K562 (cell line): Measurements from ENCODE around the gene ZNF268. TPM values are rescaled to one million over a fixed set of nuclear protein-coding genes. Genes with fewer than 3 reads are reported as not detected.

Experiments
- BMI1 ChIP-seq: fragments of 150-350 bp; IDR thresholded peaks from 2 replicates; pipeline ENCODE4 v1.6.1; 2014; ENCODE audit warnings: low read length
- CBFA2T3 ChIP-seq: fragments of 450-650 bp; IDR thresholded peaks from 2 replicates; pipeline ENCODE4 v1.6.1; 2017
- CBX3 ChIP-seq, 2 experiments: IDR thresholded peaks; 1 replicate in 1 of 2; 2 replicates in 1 of 2; pipeline ENCODE4 v1.6.1; 2012; ENCODE audit warnings: inconsistent platforms in 2 of 2, low read length in 2 of 2, borderline replicate concordance in 1 of 2, control low read depth in 1 of 2
- DPF2 ChIP-seq: fragments of 450-650 bp; IDR thresholded peaks from 2 replicates; pipeline ENCODE4 v1.6.1; 2016
- ETV1 ChIP-seq: fragments of 450-650 bp; conservative IDR thresholded peaks from 2 replicates; pipeline ENCODE4 v1.6.1; 2016; ENCODE audit warnings: missing genetic modification characterization, control low read depth, low read depth, missing compliant biosample characterization
- FOXP1 ChIP-seq: sonication (generic); formaldehyde crosslinking; IDR thresholded peaks from 2 replicates; pipeline ENCODE4 v1.8.0; 2022; ENCODE audit warnings: mild to moderate bottlenecking, missing genetic modification reagents
- LARP7 ChIP-seq: fragments of 450-650 bp; IDR thresholded peaks from 2 replicates; pipeline ENCODE4 v1.6.1; 2016
- MTA2 ChIP-seq: fragments of 450-650 bp; IDR thresholded peaks from 2 replicates; pipeline ENCODE4 v1.6.1; 2016; ENCODE audit warnings: low read depth
- NCOR1 ChIP-seq: fragments of 450-650 bp; IDR thresholded peaks from 2 replicates; pipeline ENCODE4 v1.6.1; 2016; ENCODE audit warnings: mild to moderate bottlenecking, moderate library complexity
- NFIC ChIP-seq: fragments of 450-650 bp; IDR thresholded peaks from 2 replicates; pipeline ENCODE4 v1.6.1; 2017; ENCODE audit warnings: mild to moderate bottlenecking, inconsistent platforms
- NR1H2 ChIP-seq: sonication (generic); formaldehyde crosslinking; IDR thresholded peaks from 2 replicates; pipeline ENCODE4 v1.4.0; 2020; ENCODE audit warnings: mild to moderate bottlenecking, missing genetic modification reagents
- PML ChIP-seq: IDR thresholded peaks from 2 replicates; pipeline ENCODE4 v1.6.1; 2012; ENCODE audit warnings: low read length, inconsistent platforms
- SMC3 ChIP-seq: conservative IDR thresholded peaks from 2 replicates; pipeline ENCODE4 v1.6.1; 2011; ENCODE audit warnings: low read depth, low read length, improper control_type of control experiment; ENCODE audit not compliant: insufficient read depth
- TEAD4 ChIP-seq, 2 experiments: sonication (generic) in 1 of 2; formaldehyde crosslinking in 1 of 2; IDR thresholded peaks; 2 replicates each; pipeline versions ENCODE4 v1.6.1 to v1.8.0; 2012 to 2022; ENCODE audit warnings: borderline replicate concordance in 1 of 2, inconsistent platforms in 1 of 2, low read length in 1 of 2, mild to moderate bottlenecking in 1 of 2, missing genetic modification reagents in 1 of 2
- THRAP3 ChIP-seq: fragments of 450-650 bp; IDR thresholded peaks from 2 replicates; pipeline ENCODE4 v1.6.1; 2016; ENCODE audit warnings: mild to moderate bottlenecking, inconsistent platforms, borderline replicate concordance
- ZNF586 ChIP-seq: fragments of 450-650 bp; formaldehyde crosslinking; conservative IDR thresholded peaks from 2 replicates; pipeline ENCODE4 v1.4.0; 2020; ENCODE audit warnings: mild to moderate bottlenecking, moderate library complexity
- polyA plus RNA-seq, 8 experiments: library from polyadenylated mRNA; depleted of rRNA in 4 of 8; stranded (reverse) in 5 of 8; unstranded in 3 of 8; fragments of >200 nt; fragmentation: Nextera tagmentation in 2 of 8; fragmentation: Illumina TruSeq in 1 of 8; extraction: Ambion mirVana in 2 of 8; extraction: Trizol in 1 of 8; gene quantifications; 2 replicates each; pipeline versions ENCODE4 v1.2.1 to v1.2.3, GENCODE V29; 2011 to 2014; ENCODE audit warnings: inconsistent platforms in 1 of 8, missing spikeins in 1 of 8
- total RNA-seq, 7 experiments: library from RNA; depleted of rRNA in 6 of 7; stranded (reverse); fragments of >200 nt in 6 of 7; fragmentation: Illumina TruSeq in 2 of 7; extraction: Trizol in 2 of 7; gene quantifications; 2 replicates each; pipeline versions ENCODE4 v1.2.1 to v1.2.3, GENCODE V29; 2011 to 2021; ENCODE audit warnings: low replicate concordance in 1 of 7
- TF ChIP-seq, protein P1 (sequence below): fragments of 250-450 bp; sonication (Bioruptor Pico); IDR thresholded peaks from 2 replicates; pipeline ENCODE4 v1.5.0; 2020; ENCODE audit warnings: mild to moderate bottlenecking, borderline replicate concordance
- TF ChIP-seq, protein P2 (sequence below), 2 experiments: IDR thresholded peaks in 1 of 2; conservative IDR thresholded peaks in 1 of 2; 2 replicates each; pipeline ENCODE4 v1.6.1; 2016; ENCODE audit warnings: low read depth in 2 of 2, mild to moderate bottlenecking in 1 of 2, missing compliant biosample characterization in 1 of 2, missing genetic modification characterization in 1 of 2, moderate library complexity in 1 of 2
- TF ChIP-seq, protein P3 (sequence below): conservative IDR thresholded peaks from 2 replicates; pipeline ENCODE4 v1.6.1; 2011; ENCODE audit warnings: low read depth, mild to moderate bottlenecking, low read length; ENCODE audit not compliant: control insufficient read depth
- TF ChIP-seq, protein P4 (sequence below): fragments of 200-800 bp; sonication (Bioruptor generic); IDR thresholded peaks from 2 replicates; pipeline ENCODE4 v1.6.1; 2017; ENCODE audit warnings: missing genetic modification characterization, missing compliant biosample characterization

Gene ZNF268
- total and polyA plus RNA-seq, 9 of the 15 experiments (the other 6 are each of a cell fraction or from before 2014, with no cell fraction given), result 4.8 to 12.0 (median 7.7) TPM

DNA sequence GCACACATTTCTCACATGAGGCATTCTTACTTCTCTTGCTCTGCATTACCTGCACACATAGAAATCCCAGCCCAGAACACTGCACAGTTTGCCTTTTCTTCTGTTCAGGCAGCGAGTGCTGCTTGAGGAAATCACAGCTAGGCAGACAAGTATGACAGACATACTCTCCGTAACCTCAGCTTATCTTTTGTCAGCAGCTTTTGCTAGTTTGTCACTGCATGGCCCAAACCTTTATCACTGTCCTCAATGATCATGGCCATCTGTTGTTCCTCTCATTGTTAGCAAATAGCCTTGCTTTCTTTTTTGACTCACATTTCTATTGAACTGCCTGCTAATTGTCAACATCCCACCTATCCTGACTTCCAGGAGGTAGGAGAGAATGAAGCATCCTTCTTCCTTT lies 45.5 kb upstream of the ZNF268 start (continued):
- TF ChIP-seq, protein P1, sequence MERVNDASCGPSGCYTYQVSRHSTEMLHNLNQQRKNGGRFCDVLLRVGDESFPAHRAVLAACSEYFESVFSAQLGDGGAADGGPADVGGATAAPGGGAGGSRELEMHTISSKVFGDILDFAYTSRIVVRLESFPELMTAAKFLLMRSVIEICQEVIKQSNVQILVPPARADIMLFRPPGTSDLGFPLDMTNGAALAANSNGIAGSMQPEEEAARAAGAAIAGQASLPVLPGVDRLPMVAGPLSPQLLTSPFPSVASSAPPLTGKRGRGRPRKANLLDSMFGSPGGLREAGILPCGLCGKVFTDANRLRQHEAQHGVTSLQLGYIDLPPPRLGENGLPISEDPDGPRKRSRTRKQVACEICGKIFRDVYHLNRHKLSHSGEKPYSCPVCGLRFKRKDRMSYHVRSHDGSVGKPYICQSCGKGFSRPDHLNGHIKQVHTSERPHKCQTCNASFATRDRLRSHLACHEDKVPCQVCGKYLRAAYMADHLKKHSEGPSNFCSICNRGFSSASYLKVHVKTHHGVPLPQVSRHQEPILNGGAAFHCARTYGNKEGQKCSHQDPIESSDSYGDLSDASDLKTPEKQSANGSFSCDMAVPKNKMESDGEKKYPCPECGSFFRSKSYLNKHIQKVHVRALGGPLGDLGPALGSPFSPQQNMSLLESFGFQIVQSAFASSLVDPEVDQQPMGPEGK, result no peak
- TF ChIP-seq NFIC (peak; percentile 72), FOXP1 (CRISPR knock-in tag) (no peak), ZNF586 (CRISPR knock-in tag) (no peak), BMI1 (no peak), CBX3 (IDR thresholded peaks at IDR 0.05; ENCODE audit: borderline replicate concordance in 1 of 2, low read length in 2 of 2) (no peak), SMC3 (no peak), NR1H2 (no peak), CBFA2T3 (peak; percentile 94), LARP7 (no peak), NCOR1 (peak; percentile 84), ETV1 (tag) (no peak), DPF2 (peak; percentile 50; the same call in 1 of the 2 replicates), MTA2 (peak; percentile 85), THRAP3 (no peak), TEAD4 (IDR thresholded peaks at IDR 0.05; ENCODE audit: low read length) (peak; percentile 88), TEAD4 (CRISPR knock-in tag; IDR thresholded peaks at IDR 0.05; ENCODE audit: borderline replicate concordance) (no peak), PML (peak; percentile 56; the same call in 1 of the 2 replicates)
- TF ChIP-seq, protein P2, sequence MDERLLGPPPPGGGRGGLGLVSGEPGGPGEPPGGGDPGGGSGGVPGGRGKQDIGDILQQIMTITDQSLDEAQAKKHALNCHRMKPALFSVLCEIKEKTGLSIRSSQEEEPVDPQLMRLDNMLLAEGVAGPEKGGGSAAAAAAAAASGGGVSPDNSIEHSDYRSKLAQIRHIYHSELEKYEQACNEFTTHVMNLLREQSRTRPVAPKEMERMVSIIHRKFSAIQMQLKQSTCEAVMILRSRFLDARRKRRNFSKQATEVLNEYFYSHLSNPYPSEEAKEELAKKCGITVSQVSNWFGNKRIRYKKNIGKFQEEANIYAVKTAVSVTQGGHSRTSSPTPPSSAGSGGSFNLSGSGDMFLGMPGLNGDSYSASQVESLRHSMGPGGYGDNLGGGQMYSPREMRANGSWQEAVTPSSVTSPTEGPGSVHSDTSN (CRISPR knock-in tag; IDR thresholded peaks at IDR 0.05; ENCODE audit: low read depth), result no peak
- TF ChIP-seq, protein P2 (tag; conservative IDR thresholded peaks at IDR 0.05; ENCODE audit: low read depth), result peak; percentile 42; the same call in 1 of the 2 replicates
- TF ChIP-seq, protein P3, sequence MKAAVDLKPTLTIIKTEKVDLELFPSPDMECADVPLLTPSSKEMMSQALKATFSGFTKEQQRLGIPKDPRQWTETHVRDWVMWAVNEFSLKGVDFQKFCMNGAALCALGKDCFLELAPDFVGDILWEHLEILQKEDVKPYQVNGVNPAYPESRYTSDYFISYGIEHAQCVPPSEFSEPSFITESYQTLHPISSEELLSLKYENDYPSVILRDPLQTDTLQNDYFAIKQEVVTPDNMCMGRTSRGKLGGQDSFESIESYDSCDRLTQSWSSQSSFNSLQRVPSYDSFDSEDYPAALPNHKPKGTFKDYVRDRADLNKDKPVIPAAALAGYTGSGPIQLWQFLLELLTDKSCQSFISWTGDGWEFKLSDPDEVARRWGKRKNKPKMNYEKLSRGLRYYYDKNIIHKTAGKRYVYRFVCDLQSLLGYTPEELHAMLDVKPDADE, result no peak
- TF ChIP-seq, protein P4, sequence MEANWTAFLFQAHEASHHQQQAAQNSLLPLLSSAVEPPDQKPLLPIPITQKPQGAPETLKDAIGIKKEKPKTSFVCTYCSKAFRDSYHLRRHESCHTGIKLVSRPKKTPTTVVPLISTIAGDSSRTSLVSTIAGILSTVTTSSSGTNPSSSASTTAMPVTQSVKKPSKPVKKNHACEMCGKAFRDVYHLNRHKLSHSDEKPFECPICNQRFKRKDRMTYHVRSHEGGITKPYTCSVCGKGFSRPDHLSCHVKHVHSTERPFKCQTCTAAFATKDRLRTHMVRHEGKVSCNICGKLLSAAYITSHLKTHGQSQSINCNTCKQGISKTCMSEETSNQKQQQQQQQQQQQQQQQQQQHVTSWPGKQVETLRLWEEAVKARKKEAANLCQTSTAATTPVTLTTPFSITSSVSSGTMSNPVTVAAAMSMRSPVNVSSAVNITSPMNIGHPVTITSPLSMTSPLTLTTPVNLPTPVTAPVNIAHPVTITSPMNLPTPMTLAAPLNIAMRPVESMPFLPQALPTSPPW, result no peak
